ENCODE results near the gene SRPK2. TPM values are rescaled to one million over a fixed set of nuclear protein-coding genes. Genes with fewer than 3 reads are reported as not detected.
A peak's percentile ranks its signal among the peaks of the same experiment; 100 is the strongest.

SRPK2 gene
- polyA plus RNA-seq, 1 of the 3 experiments (the other 2 are of a cell fraction): 15.4 TPM

DNA sequence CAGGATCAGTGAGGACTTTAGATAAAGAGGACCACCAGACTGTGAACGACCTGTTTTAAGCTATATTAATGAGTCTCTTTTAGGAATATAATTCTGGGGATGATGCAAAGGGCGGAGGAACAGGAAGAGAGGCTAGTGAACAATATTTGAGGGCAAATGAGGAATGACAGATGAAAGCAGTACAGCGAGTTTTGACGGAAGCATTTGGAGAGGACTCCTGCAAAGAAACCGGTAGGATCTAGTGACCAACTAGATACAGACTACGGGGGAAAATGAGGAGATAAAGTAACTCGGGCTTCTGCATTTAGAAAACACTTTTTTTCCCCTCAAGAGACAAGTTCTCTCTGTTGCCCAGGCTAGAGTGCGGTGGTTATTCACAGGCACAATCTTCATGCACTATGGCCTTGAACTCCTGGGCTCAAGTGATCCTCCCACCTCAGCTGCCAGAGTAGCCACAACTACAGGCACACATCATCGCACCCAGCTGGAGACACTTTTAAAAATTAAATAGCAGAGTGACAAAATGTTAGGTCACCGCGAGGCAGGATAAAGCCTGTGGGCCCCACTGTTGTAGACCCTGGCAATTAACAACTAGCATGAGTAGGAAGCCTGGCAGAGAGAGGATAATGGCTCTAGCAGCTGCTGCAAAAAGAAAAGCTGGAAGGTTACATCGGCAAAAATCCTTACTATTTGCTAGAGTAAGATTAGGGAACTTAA lies 143.2 kb downstream of the SRPK2 start:
- TF ChIP-seq, protein P1, sequence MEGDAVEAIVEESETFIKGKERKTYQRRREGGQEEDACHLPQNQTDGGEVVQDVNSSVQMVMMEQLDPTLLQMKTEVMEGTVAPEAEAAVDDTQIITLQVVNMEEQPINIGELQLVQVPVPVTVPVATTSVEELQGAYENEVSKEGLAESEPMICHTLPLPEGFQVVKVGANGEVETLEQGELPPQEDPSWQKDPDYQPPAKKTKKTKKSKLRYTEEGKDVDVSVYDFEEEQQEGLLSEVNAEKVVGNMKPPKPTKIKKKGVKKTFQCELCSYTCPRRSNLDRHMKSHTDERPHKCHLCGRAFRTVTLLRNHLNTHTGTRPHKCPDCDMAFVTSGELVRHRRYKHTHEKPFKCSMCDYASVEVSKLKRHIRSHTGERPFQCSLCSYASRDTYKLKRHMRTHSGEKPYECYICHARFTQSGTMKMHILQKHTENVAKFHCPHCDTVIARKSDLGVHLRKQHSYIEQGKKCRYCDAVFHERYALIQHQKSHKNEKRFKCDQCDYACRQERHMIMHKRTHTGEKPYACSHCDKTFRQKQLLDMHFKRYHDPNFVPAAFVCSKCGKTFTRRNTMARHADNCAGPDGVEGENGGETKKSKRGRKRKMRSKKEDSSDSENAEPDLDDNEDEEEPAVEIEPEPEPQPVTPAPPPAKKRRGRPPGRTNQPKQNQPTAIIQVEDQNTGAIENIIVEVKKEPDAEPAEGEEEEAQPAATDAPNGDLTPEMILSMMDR (IDR thresholded peaks at IDR 0.05): no peak
- TF ChIP-seq RXRA (IDR thresholded peaks at IDR 0.05; ENCODE audit: borderline replicate concordance, low read depth) (no peak), TCF12 (IDR thresholded peaks at IDR 0.05) (no peak), MEF2A (IDR thresholded peaks at IDR 0.05; ENCODE audit: borderline replicate concordance, low read depth) (no peak), NRF1 (IDR thresholded peaks at IDR 0.05; ENCODE audit: low read depth, low read length) (no peak), JUND (IDR thresholded peaks at IDR 0.05) (no peak)
- Histone ChIP-seq H3K79me2 (ENCODE audit: insufficient read depth) (peaks cover 90% of the 10 kb centered on the region), H3K36me3 (replicated peaks in 1 of 2; ENCODE audit: control insufficient read depth in 1 of 2, insufficient read depth in 2 of 2, low read length in 1 of 2) (peaks cover 0 to 2% of the 10 kb centered on the region in 2 experiments), H3K4me1 (ENCODE audit: control insufficient read depth in 1 of 2, insufficient read depth in 2 of 2, low read depth in 1 of 2, low read length in 1 of 2) (peaks cover 19 to 22% of the 10 kb centered on the region in 2 experiments; a peak in 3 of 4 replicates), H3K27ac (ENCODE audit: low read depth in 2 of 2, low read length in 1 of 2) (peak overlapping the region in 1 of 2 experiments; percentile 45; a peak in 2 of 4 replicates), H4K20me1 (ENCODE audit: insufficient read depth) (peaks cover 72% of the 10 kb centered on the region), H3K27me3 (ENCODE audit: insufficient read depth) (no peaks in the 10 kb centered on the region), H2AFZ (ENCODE audit: low read depth) (no peak overlapping the region), H3K4me2 (no peak overlapping the region), H3K9ac (no peak overlapping the region), H3F3A (replicated peaks; ENCODE audit: insufficient read depth) (peaks cover 8% of the 10 kb centered on the region), H3K4me3 (ENCODE audit: low read depth in 2 of 2, low read length in 1 of 2) (no peak overlapping the region), H3K9me2 (no peaks in the 10 kb centered on the region), H3K9me3 (no peaks in the 10 kb centered on the region)
- WGBS (ENCODE audit: low lambda C conversion rate): 85% methylated on average over 12 of the region's 12 CpGs
- ChIA-PET CTCF (interaction anchor here (1.1 to 1.7 kb wide), 4 partner anchors 21 to 266 kb away, joined by 3 to 5 read pairs (median 4); no protein-coding TSS in a partner anchor), POLR2A (no interaction called here)
- peak; percentile 62 for DNase-seq

GRCh38 chr7:105244594-105244993 lies 144.1 kb downstream of the SRPK2 start:
- Histone ChIP-seq H3F3A (replicated peaks; ENCODE audit: insufficient read depth) (peaks cover 6% of the 10 kb centered on the region), H3K27ac (ENCODE audit: low read depth in 2 of 2, low read length in 1 of 2) (no peak overlapping the region), H4K20me1 (ENCODE audit: insufficient read depth) (peaks cover 77% of the 10 kb centered on the region), H3K9ac (no peak overlapping the region), H3K36me3 (replicated peaks in 1 of 2; ENCODE audit: control insufficient read depth in 1 of 2, insufficient read depth in 2 of 2, low read length in 1 of 2) (peaks cover 0 to 2% of the 10 kb centered on the region in 2 experiments), H3K4me1 (ENCODE audit: control insufficient read depth in 1 of 2, insufficient read depth in 2 of 2, low read depth in 1 of 2, low read length in 1 of 2) (peaks cover 18 to 19% of the 10 kb centered on the region in 2 experiments; a peak in 3 of 4 replicates), H2AFZ (ENCODE audit: low read depth) (no peak overlapping the region), H3K79me2 (ENCODE audit: insufficient read depth) (peaks cover 90% of the 10 kb centered on the region), H3K4me2 (no peak overlapping the region), H3K4me3 (ENCODE audit: low read depth in 2 of 2, low read length in 1 of 2) (no peak overlapping the region), H3K9me2 (no peaks in the 10 kb centered on the region), H3K27me3 (ENCODE audit: insufficient read depth) (no peaks in the 10 kb centered on the region), H3K9me3 (no peaks in the 10 kb centered on the region)
- no peak for DNase-seq
- ChIA-PET POLR2A (no interaction called here), CTCF (interaction anchor here (1.2 kb wide), 1 partner anchor 67 kb away, joined by 3 read pairs; no protein-coding TSS in a partner anchor)
- 98% methylated on average over 26 of the region's 28 CpGs for WGBS (ENCODE audit: low lambda C conversion rate)
- TF ChIP-seq JUND (IDR thresholded peaks at IDR 0.05) (no peak), SIN3A (IDR thresholded peaks at IDR 0.05; ENCODE audit: borderline replicate concordance, low read depth, low read length) (no peak), TCF12 (IDR thresholded peaks at IDR 0.05) (no peak), RFX5 (IDR thresholded peaks at IDR 0.05; ENCODE audit: low read length) (no peak), ELF1 (IDR thresholded peaks at IDR 0.05) (no peak), REST (IDR thresholded peaks at IDR 0.05; ENCODE audit: low read depth, low read length) (no peak), YY1 (IDR thresholded peaks at IDR 0.05; ENCODE audit: low read depth) (no peak), MAX (IDR thresholded peaks at IDR 0.05; ENCODE audit: low read depth) (no peak), POLR2AphosphoS5 (IDR thresholded peaks at IDR 0.05; ENCODE audit: low read depth, low read length) (no peak), EP300 (IDR thresholded peaks at IDR 0.05; ENCODE audit: borderline replicate concordance in 1 of 2, low read depth in 1 of 2, low read length in 1 of 2) (no peak)
- TF ChIP-seq, protein P2, sequence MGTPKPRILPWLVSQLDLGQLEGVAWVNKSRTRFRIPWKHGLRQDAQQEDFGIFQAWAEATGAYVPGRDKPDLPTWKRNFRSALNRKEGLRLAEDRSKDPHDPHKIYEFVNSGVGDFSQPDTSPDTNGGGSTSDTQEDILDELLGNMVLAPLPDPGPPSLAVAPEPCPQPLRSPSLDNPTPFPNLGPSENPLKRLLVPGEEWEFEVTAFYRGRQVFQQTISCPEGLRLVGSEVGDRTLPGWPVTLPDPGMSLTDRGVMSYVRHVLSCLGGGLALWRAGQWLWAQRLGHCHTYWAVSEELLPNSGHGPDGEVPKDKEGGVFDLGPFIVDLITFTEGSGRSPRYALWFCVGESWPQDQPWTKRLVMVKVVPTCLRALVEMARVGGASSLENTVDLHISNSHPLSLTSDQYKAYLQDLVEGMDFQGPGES (IDR thresholded peaks at IDR 0.05; ENCODE audit: low read depth, low read length): no peak
- TF ChIP-seq, protein P1 (IDR thresholded peaks at IDR 0.05): no peak
- TF ChIP-seq, protein P3, sequence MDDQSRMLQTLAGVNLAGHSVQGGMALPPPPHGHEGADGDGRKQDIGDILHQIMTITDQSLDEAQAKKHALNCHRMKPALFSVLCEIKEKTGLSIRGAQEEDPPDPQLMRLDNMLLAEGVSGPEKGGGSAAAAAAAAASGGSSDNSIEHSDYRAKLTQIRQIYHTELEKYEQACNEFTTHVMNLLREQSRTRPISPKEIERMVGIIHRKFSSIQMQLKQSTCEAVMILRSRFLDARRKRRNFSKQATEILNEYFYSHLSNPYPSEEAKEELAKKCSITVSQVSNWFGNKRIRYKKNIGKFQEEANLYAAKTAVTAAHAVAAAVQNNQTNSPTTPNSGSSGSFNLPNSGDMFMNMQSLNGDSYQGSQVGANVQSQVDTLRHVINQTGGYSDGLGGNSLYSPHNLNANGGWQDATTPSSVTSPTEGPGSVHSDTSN (IDR thresholded peaks at IDR 0.05): no peak

All from SK-N-SH (cell line).